ENCODE data around the gene RADX.

GRCh38 chrX:106716004-106716403 is 104.2 kb downstream of the RADX start:
- TF ChIP-seq POLR2AphosphoS5 (IDR thresholded peaks at IDR 0.05; ENCODE audit: low read depth, low read length) = no peak
- TF ChIP-seq CTCF (IDR thresholded peaks at IDR 0.05) = no peak
- no peak for TF ChIP-seq RXRA (IDR thresholded peaks at IDR 0.05; ENCODE audit: borderline replicate concordance, low read depth)
- TF ChIP-seq RAD21 (IDR thresholded peaks at IDR 0.05; ENCODE audit: low read length) = no peak
- no peak for TF ChIP-seq SIN3A (IDR thresholded peaks at IDR 0.05; ENCODE audit: borderline replicate concordance, low read depth, low read length)
- no peak for TF ChIP-seq SMC3 (IDR thresholded peaks at IDR 0.05; ENCODE audit: low read depth, low read length)

Data from SK-N-SH (cell line).